ENCODE results near the gene GLRX3. TPM values are rescaled to one million over a fixed set of nuclear protein-coding genes. Genes with fewer than 3 reads are reported as not detected.
A peak's percentile ranks its signal among the peaks of the same experiment; 100 is the strongest.

The GLRX3 gene
- total and polyA plus RNA-seq, 2 of the 13 experiments (the other 11 are each of a cell fraction or from before 2014, with no cell fraction given) = 91.4 to 135 TPM

DNA sequence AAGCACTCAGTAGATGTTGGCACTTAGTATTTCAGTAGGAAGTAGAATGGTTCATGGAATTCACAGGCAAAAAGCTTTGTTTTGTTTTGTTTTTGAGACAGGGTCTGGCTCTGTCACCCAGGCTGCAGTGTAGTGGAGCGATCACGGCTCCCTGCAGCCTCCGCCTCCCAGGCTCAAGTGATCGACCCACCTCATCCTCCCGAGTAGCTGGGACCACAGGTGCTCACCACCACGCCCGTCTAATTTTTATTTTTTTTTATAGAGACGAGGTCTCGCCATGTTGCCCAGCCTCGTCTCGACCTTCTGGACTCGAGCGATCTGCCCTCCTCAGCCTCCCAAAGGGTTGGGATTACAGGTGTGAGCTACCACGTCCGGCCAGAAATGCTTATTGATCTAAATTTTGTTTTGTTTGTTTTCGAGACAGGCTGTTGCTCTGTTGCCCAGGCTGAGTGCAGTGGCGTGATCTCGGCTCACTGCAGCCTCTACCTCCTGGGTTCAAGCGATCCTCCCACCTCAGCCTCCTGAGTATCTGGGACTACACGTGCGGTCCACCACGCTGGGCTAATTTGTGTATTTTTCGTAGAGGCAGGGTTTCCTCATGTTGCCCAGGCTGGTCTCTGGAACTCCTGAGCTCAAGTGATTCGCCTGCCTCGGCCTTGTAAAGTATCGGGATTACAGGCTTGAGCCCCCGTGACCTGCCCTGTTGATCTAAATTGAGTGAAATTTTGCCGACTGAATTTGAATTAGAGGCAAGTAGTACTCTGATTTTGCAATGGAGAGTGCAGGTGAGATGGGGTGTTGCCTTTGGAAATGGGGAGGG lies 1.7 kb downstream of the GLRX3 start (continued):
- TF ChIP-seq ZNF704 (CRISPR knock-in tag; IDR thresholded peaks at IDR 0.05; ENCODE audit: borderline replicate concordance) (no peak), FOXO1 (CRISPR knock-in tag; IDR thresholded peaks at IDR 0.05) (no peak), CBX1 (IDR thresholded peaks at IDR 0.05; ENCODE audit: low read depth) (peak; percentile 40), ZNF619 (CRISPR knock-in tag; IDR thresholded peaks at IDR 0.05) (no peak), TEAD3 (CRISPR knock-in tag; optimal IDR thresholded peaks at IDR 0.05; ENCODE audit: borderline replicate concordance) (no peak), SMYD3 (CRISPR knock-in tag; IDR thresholded peaks at IDR 0.05) (no peak), KDM1A (CRISPR knock-in tag; IDR thresholded peaks at IDR 0.05) (0 out of 2 replicates have a peak, but pooled peaks have one; percentile 34), SOX13 (IDR thresholded peaks at IDR 0.05) (no peak), SOX13 (CRISPR knock-in tag; conservative IDR thresholded peaks at IDR 0.05 in 1 of 2, IDR thresholded peaks at IDR 0.05 in 1 of 2) (no peak), MATR3 (CRISPR knock-in tag; IDR thresholded peaks at IDR 0.05) (no peak), ZMYM2 (CRISPR knock-in tag; IDR thresholded peaks at IDR 0.05) (peak; percentile 56; the same call in 1 of the 2 replicates), ZBTB10 (CRISPR knock-in tag; IDR thresholded peaks at IDR 0.05; ENCODE audit: borderline replicate concordance) (no peak), NFKBIZ (CRISPR knock-in tag; IDR thresholded peaks at IDR 0.05) (no peak), ZNF589 (CRISPR knock-in tag; conservative IDR thresholded peaks at IDR 0.05) (no peak), ZNF460 (CRISPR knock-in tag; IDR thresholded peaks at IDR 0.05; ENCODE audit: borderline replicate concordance) (peak; percentile 91), REPIN1 (CRISPR knock-in tag; IDR thresholded peaks at IDR 0.05; ENCODE audit: borderline replicate concordance, low read depth) (no peak), NONO (IDR thresholded peaks at IDR 0.05) (no peak), NONO (CRISPR knock-in tag; conservative IDR thresholded peaks at IDR 0.05) (0 out of 2 replicates have a peak, but pooled peaks have one; percentile 18), ZNF570 (CRISPR knock-in tag; IDR thresholded peaks at IDR 0.05; ENCODE audit: borderline replicate concordance) (no peak), MTF2 (CRISPR knock-in tag; IDR thresholded peaks at IDR 0.05; ENCODE audit: borderline replicate concordance) (no peak), GABPB1 (CRISPR knock-in tag; IDR thresholded peaks at IDR 0.05) (no peak), GFI1 (CRISPR knock-in tag; IDR thresholded peaks at IDR 0.05; ENCODE audit: borderline replicate concordance) (0 out of 2 replicates have a peak, but pooled peaks have one; percentile 21), GATAD2A (CRISPR knock-in tag; IDR thresholded peaks at IDR 0.05) (peak; percentile 7; the same call in 1 of the 2 replicates), GTF2F1 (IDR thresholded peaks at IDR 0.05; ENCODE audit: low read length) (no peak)
- TF ChIP-seq, protein P1, sequence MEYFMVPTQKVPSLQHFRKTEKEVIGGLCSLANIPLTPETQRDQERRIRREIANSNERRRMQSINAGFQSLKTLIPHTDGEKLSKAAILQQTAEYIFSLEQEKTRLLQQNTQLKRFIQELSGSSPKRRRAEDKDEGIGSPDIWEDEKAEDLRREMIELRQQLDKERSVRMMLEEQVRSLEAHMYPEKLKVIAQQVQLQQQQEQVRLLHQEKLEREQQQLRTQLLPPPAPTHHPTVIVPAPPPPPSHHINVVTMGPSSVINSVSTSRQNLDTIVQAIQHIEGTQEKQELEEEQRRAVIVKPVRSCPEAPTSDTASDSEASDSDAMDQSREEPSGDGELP (IDR thresholded peaks at IDR 0.05; ENCODE audit: borderline replicate concordance, low read depth) = no peak
- TF ChIP-seq, protein P2, sequence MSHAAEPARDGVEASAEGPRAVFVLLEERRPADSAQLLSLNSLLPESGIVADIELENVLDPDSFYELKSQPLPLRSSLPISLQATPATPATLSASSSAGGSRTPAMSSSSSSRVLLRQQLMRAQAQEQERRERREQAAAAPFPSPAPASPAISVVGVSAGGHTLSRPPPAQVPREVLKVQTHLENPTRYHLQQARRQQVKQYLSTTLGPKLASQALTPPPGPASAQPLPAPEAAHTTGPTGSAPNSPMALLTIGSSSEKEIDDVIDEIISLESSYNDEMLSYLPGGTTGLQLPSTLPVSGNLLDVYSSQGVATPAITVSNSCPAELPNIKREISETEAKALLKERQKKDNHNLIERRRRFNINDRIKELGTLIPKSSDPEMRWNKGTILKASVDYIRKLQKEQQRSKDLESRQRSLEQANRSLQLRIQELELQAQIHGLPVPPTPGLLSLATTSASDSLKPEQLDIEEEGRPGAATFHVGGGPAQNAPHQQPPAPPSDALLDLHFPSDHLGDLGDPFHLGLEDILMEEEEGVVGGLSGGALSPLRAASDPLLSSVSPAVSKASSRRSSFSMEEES (CRISPR knock-in tag; IDR thresholded peaks at IDR 0.05) = no peak

All from HepG2 (cell line).